HepG2 (cell line): ENCODE measurements around the gene PUS3.

Experiments
- JUNB ChIP-seq: sonication (generic); formaldehyde crosslinking; IDR thresholded peaks from 2 replicates; pipeline ENCODE4 v1.8.0; 2022; ENCODE audit warnings: missing genetic modification reagents, mild to moderate bottlenecking, borderline replicate concordance
- MED13 ChIP-seq: sonication (generic); formaldehyde crosslinking; IDR thresholded peaks from 2 replicates; pipeline ENCODE4 v1.5.0; 2020; ENCODE audit warnings: missing genetic modification reagents
- SAP130 ChIP-seq: IDR thresholded peaks from 2 replicates; pipeline ENCODE4 v1.6.1; 2016; ENCODE audit warnings: low read depth
- ZNF331 ChIP-seq: sonication (generic); formaldehyde crosslinking; IDR thresholded peaks from 2 replicates; pipeline ENCODE4 v1.4.0; 2020; ENCODE audit warnings: missing genetic modification reagents
- TF ChIP-seq, protein P1 (sequence below): IDR thresholded peaks from 2 replicates; pipeline ENCODE4 v1.6.1; 2018; ENCODE audit warnings: missing genetic modification reagents

GRCh38 chr11:125904678-125905077 is 1.7 kb upstream of the PUS3 start:
- TF ChIP-seq MED13 (CRISPR knock-in tag) = no peak
- TF ChIP-seq ZNF331 (CRISPR knock-in tag) = no peak
- TF ChIP-seq JUNB (CRISPR knock-in tag) = no peak
- TF ChIP-seq, protein P1, sequence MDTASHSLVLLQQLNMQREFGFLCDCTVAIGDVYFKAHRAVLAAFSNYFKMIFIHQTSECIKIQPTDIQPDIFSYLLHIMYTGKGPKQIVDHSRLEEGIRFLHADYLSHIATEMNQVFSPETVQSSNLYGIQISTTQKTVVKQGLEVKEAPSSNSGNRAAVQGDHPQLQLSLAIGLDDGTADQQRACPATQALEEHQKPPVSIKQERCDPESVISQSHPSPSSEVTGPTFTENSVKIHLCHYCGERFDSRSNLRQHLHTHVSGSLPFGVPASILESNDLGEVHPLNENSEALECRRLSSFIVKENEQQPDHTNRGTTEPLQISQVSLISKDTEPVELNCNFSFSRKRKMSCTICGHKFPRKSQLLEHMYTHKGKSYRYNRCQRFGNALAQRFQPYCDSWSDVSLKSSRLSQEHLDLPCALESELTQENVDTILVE (CRISPR knock-in tag) = no peak
- TF ChIP-seq SAP130 = no peak
